Stimulated activated CD8-positive, alpha-beta memory T cell treated with anti-CD3 and anti-CD28 coated beads, Interleukin-7, amount 100 ng/mL, for 48 hours (primary cell): Measurements from ENCODE around the gene SRBD1.

ENCODE experiments used
- DNase-seq, 2 donors: peaks; one replicate each; pipeline ENCODE4 v3.0.0-alpha.2; 2020; ENCODE audit warnings: low read depth in 1 of 2; ENCODE audit errors: extremely low read depth in 1 of 2

Gene SRBD1

GRCh38 chr2:45611020-45611859 is at the start of gene SRBD1:
Gene SRBD1 (minus strand): TSS chr2:45611267. CDS start chr2:45605441, 5,826 bp downstream.
- DNase-seq = peak; percentile 85 to 90

- no peak for DNase-seq
These were observed 43.2 kb upstream of the SRBD1 start for GRCh38 chr2:45654250-45654649.

GRCh38 chr2:45653122-45653913 is 42.3 kb upstream of the SRBD1 start:
- DNase-seq = no peak

- DNase-seq = no peak
These were observed 41.3 kb upstream of the SRBD1 start for GRCh38 chr2:45652090-45653031.

- DNase-seq = peak in 1 of 2 donors; percentile 8
These were observed 40.5 kb upstream of the SRBD1 start, which contains the start of gene PRKCE for GRCh38 chr2:45651415-45652089. Gene PRKCE (plus strand): TSS chr2:45651675.

- DNase-seq = peak; percentile 79 to 83
These were observed 39.9 kb upstream of the SRBD1 start for GRCh38 chr2:45650851-45651414.

- DNase-seq = peak in 1 of 2 donors; percentile 5
These were observed 39.1 kb upstream of the SRBD1 start for GRCh38 chr2:45649858-45650811.

GRCh38 chr2:45649462-45649857 is 38.4 kb upstream of the SRBD1 start:
- DNase-seq = no peak

- DNase-seq = no peak
These were observed 37.6 kb upstream of the SRBD1 start for GRCh38 chr2:45648636-45649035.

GRCh38 chr2:45647986-45648520 is 37.0 kb upstream of the SRBD1 start:
- DNase-seq = no peak

GRCh38 chr2:45647356-45647755 is 36.3 kb upstream of the SRBD1 start:
- no peak for DNase-seq

- DNase-seq = no peak
These were observed 35.2 kb upstream of the SRBD1 start for GRCh38 chr2:45646289-45646688.

GRCh38 chr2:45643543-45644542 is 32.8 kb upstream of the SRBD1 start:
- DNase-seq = peak in 1 of 2 donors; percentile 43

- no peak for DNase-seq
These were observed 32.0 kb upstream of the SRBD1 start for GRCh38 chr2:45643095-45643494.

- no peak for DNase-seq
These were observed 29.5 kb upstream of the SRBD1 start for GRCh38 chr2:45640576-45640975.

- no peak for DNase-seq
These were observed 26.4 kb upstream of the SRBD1 start for GRCh38 chr2:45637440-45637839.

- DNase-seq = no peak
These were observed 24.9 kb upstream of the SRBD1 start for GRCh38 chr2:45636008-45636407.
